ENCODE data around the gene NAV2.

Gene NAV2

GRCh38 chr11:20154381-20154780 lies 441.7 kb downstream of the NAV2 start:
- DNase-seq, result no peak

- no peak for DNase-seq
These were observed 443.1 kb downstream of the NAV2 start for GRCh38 chr11:20155683-20156279.

GRCh38 chr11:20156280-20156875 lies 443.7 kb downstream of the NAV2 start:
- DNase-seq, result no peak

GRCh38 chr11:20156876-20157613 lies 444.4 kb downstream of the NAV2 start:
- DNase-seq, result no peak

GRCh38 chr11:20157728-20158127 lies 445.1 kb downstream of the NAV2 start:
- no peak for DNase-seq

GRCh38 chr11:20158597-20159257 lies 446.1 kb downstream of the NAV2 start:
- no peak for DNase-seq

GRCh38 chr11:20159466-20160381 lies 447.1 kb downstream of the NAV2 start:
- DNase-seq, result no peak

- DNase-seq, result no peak
These were observed 448.0 kb downstream of the NAV2 start, which contains the start of gene DBX1 for GRCh38 chr11:20160425-20161229. DBX1 (minus strand) TSS chr11:20160475; CDS start chr11:20160324, 151 bp downstream.

GRCh38 chr11:20161230-20161918 lies 448.7 kb downstream of the NAV2 start:
- DNase-seq, result no peak

- no peak for DNase-seq
These were observed 449.5 kb downstream of the NAV2 start for GRCh38 chr11:20161923-20162744.

GRCh38 chr11:20162824-20163782 lies 450.5 kb downstream of the NAV2 start:
- no peak for DNase-seq

- no peak for DNase-seq
These were observed 451.3 kb downstream of the NAV2 start for GRCh38 chr11:20163783-20164481.

Measured in NCI-H1694 treated with DMSO at 0.1 percent for 48 hours (cell line).